Measurements from ENCODE around the gene MRC1. TPM values are rescaled to one million over a fixed set of nuclear protein-coding genes. Genes with fewer than 3 reads are reported as not detected.

Gene MRC1
- total and polyA plus RNA-seq, 2 donors (not counting 3 experiments of a cell fraction or from before 2014, with no cell fraction given): 0.03 to 0.13 TPM

DNA sequence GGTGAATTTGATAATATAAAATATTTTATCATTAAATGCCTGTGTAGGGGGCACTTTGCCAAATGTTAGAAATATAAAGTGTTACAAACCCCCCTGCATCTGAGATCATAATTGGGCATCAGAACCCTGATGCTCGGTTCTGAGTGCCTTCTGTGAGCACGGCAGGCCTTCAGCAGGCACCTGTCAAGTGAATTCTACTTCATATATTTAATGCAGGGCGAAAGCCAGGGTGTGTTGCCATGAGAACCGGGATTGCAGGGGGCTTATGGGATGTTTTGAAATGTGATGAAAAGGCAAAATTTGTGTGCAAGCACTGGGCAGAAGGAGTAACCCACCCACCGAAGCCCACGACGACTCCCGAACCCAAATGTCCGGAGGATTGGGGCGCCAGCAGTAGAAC is 57.2 kb downstream of the MRC1 start:
- DNase-seq (ENCODE audit: low read depth, low spot score) (no peak), FAIRE-seq (no peak)
- Histone ChIP-seq H3K9me1 (replicated peaks; ENCODE audit: control insufficient read depth, extremely low read depth, insufficient read depth, low read length) (no peaks in the 10 kb centered on the region), H3K9ac (replicated peaks; ENCODE audit: extremely low read depth, insufficient read depth, low read length) (no peak overlapping the region), H4K20me1 (replicated peaks; ENCODE audit: control insufficient read depth, extremely low read depth, insufficient read depth, low read length) (no peaks in the 10 kb centered on the region), H3K4me2 (ENCODE audit: insufficient read depth, low read length) (no peak overlapping the region), H3K27ac (ENCODE audit: insufficient read depth, low read depth, low read length) (no peak overlapping the region), H3K4me1 (ENCODE audit: control insufficient read depth, extremely low read depth, insufficient read depth, low read length) (no peaks in the 10 kb centered on the region), H3K4me3 (replicated peaks in 1 of 3; ENCODE audit: insufficient read depth in 1 of 3, low read depth in 1 of 3, low read length in 3 of 3) (no peak overlapping the region), H3K79me2 (ENCODE audit: control insufficient read depth, insufficient read depth, low read length) (no peaks in the 10 kb centered on the region), H3K27me3 (ENCODE audit: control insufficient read depth in 2 of 2, insufficient read depth in 2 of 2, low read length in 2 of 2) (peaks cover 0 to 10% of the 10 kb centered on the region in 2 experiments), H2AFZ (ENCODE audit: low read depth, low read length) (no peak overlapping the region), H3K36me3 (ENCODE audit: control insufficient read depth in 2 of 2, extremely low read depth in 1 of 2, insufficient read depth in 2 of 2, low read length in 2 of 2) (no peaks in the 10 kb centered on the region), H3K9me3 (replicated peaks; ENCODE audit: control insufficient read depth, insufficient read depth, low read length) (no peaks in the 10 kb centered on the region)
- intact Hi-C loops (cut with micrococcal nuclease) (no loop called here), dilution Hi-C loops (cut with MboI; ENCODE audit: extremely low pct_ligation_motif_present, low sequenced_read_pairs) (no loop called here)
- ChIA-PET CTCF (no interaction called here), POLR2A (no interaction called here)
- no TSS peak for BruUV-seq (replicated peaks)
- TF ChIP-seq GATA2 (IDR thresholded peaks at IDR 0.05; ENCODE audit: insufficient read depth, insufficient read length, low read depth, low read length): no peak
- TF ChIP-seq MYC (IDR thresholded peaks at IDR 0.05; ENCODE audit: low read depth, low read length): no peak
- TF ChIP-seq JUN (IDR thresholded peaks at IDR 0.05; ENCODE audit: borderline replicate concordance, insufficient read depth, insufficient read length, low read depth): no peak
- no peak for TF ChIP-seq POLR2A (IDR thresholded peaks at IDR 0.05; ENCODE audit: low read depth, low read length)
- TF ChIP-seq, protein P1, sequence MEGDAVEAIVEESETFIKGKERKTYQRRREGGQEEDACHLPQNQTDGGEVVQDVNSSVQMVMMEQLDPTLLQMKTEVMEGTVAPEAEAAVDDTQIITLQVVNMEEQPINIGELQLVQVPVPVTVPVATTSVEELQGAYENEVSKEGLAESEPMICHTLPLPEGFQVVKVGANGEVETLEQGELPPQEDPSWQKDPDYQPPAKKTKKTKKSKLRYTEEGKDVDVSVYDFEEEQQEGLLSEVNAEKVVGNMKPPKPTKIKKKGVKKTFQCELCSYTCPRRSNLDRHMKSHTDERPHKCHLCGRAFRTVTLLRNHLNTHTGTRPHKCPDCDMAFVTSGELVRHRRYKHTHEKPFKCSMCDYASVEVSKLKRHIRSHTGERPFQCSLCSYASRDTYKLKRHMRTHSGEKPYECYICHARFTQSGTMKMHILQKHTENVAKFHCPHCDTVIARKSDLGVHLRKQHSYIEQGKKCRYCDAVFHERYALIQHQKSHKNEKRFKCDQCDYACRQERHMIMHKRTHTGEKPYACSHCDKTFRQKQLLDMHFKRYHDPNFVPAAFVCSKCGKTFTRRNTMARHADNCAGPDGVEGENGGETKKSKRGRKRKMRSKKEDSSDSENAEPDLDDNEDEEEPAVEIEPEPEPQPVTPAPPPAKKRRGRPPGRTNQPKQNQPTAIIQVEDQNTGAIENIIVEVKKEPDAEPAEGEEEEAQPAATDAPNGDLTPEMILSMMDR (IDR thresholded peaks at IDR 0.05; ENCODE audit: extremely low read depth in 1 of 2, insufficient read depth in 1 of 2, low read depth in 1 of 2, low read length in 2 of 2): no peak
- TF ChIP-seq FOS (IDR thresholded peaks at IDR 0.05; ENCODE audit: borderline replicate concordance, insufficient read depth, low read length): no peak
- TF ChIP-seq POLR2AphosphoS5 (IDR thresholded peaks at IDR 0.05; ENCODE audit: insufficient read depth, low read depth, low read length): no peak
- TF ChIP-seq, protein P2, sequence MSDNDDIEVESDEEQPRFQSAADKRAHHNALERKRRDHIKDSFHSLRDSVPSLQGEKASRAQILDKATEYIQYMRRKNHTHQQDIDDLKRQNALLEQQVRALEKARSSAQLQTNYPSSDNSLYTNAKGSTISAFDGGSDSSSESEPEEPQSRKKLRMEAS (IDR thresholded peaks at IDR 0.05; ENCODE audit: insufficient read depth, insufficient read length): no peak
- no peak for TF ChIP-seq EZH2 (IDR thresholded peaks at IDR 0.05; ENCODE audit: borderline replicate concordance, low read depth, low read length, severe bottlenecking)
